ENCODE results near the gene IL26. TPM values are rescaled to one million over a fixed set of nuclear protein-coding genes. Genes with fewer than 3 reads are reported as not detected.

IL26 gene
- total RNA-seq, 4 donors from 2014 or later = not detected

DNA sequence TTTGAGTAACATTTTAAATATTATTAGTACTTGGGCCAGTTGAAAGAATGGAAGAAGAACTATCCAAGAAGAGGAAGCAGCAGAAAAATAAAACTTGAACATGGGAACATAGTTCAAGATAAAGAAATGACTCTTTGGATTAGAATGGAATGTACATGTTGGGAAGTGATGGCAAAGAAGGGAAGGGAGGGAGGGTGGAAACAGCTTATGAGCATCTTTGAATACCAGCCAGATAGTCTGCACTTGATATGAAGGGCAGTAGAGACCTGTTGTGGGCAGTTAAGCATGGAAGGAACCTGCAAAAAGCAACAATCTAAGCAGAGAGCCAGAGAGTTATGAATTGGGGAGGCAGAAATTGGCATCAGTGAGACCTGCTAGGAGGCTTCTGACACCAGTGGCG is 37.8 kb upstream of the IL26 start:
- no peak for TF ChIP-seq EP300 (IDR thresholded peaks at IDR 0.05)
- no peak for TF ChIP-seq POLR2A (IDR thresholded peaks at IDR 0.05; ENCODE audit: low read depth)
- TF ChIP-seq POLR2AphosphoS5 (IDR thresholded peaks at IDR 0.05) = no peak
- H3K27ac ChIP-seq (replicated peaks in 1 of 4) = no peak overlapping the region
- H3K36me3 ChIP-seq = no peaks in the 10 kb centered on the region
- H3K27me3 ChIP-seq = no peaks in the 10 kb centered on the region
- no peaks in the 10 kb centered on the region for H3K9me3 ChIP-seq
- intact Hi-C loops (cut with DNase I) = no loop called here
- 93% methylated on average over 1 of the region's 1 CpG for WGBS
- H3K4me1 ChIP-seq = no peaks in the 10 kb centered on the region
- H3K4me3 ChIP-seq = no peak overlapping the region
- DNase-seq (ENCODE audit: extremely low spot score) = no peak

- no peak for DNase-seq (ENCODE audit: extremely low spot score)
- H3K36me3 ChIP-seq = no peaks in the 10 kb centered on the region
- intact Hi-C loops (cut with DNase I) = no loop called here
- no peaks in the 10 kb centered on the region for H3K27me3 ChIP-seq
- no peak overlapping the region for H3K4me3 ChIP-seq
- TF ChIP-seq POLR2AphosphoS5 (IDR thresholded peaks at IDR 0.05) (no peak), EP300 (IDR thresholded peaks at IDR 0.05) (no peak), POLR2A (IDR thresholded peaks at IDR 0.05; ENCODE audit: low read depth) (no peak), CTCF (IDR thresholded peaks at IDR 0.05) (no peak)
- H3K27ac ChIP-seq (replicated peaks in 1 of 4) = no peak overlapping the region
- no peaks in the 10 kb centered on the region for H3K9me3 ChIP-seq
- no peaks in the 10 kb centered on the region for H3K4me1 ChIP-seq
These were observed 36.3 kb upstream of the IL26 start for GRCh38 chr12:68261896-68262295.

DNA sequence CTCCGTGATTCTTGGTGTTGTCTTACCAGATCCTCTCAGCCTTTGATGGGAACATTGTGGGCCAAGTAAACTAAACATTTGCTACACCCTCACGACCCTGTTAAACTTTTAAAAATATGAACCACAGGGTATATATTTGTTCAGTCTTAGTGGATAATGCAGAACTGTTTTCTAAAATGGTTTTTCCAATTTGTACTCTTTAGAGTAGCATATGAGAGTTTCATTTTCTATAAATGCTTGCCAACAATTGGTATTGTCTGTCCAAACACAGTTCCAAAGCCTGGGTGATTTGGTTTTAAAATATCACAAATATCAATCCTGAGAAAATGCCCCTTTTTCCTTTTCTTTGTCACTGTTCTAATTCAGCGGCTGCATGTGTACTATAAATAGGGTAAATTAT is 34.5 kb upstream of the IL26 start:
- H3K4me1 ChIP-seq = no peaks in the 10 kb centered on the region
- intact Hi-C loops (cut with DNase I) = no loop called here
- H3K9me3 ChIP-seq = no peaks in the 10 kb centered on the region
- TF ChIP-seq POLR2AphosphoS5 (IDR thresholded peaks at IDR 0.05) = no peak
- TF ChIP-seq CTCF (IDR thresholded peaks at IDR 0.05) = no peak
- no peak for TF ChIP-seq POLR2A (IDR thresholded peaks at IDR 0.05; ENCODE audit: low read depth)
- no peak overlapping the region for H3K4me3 ChIP-seq
- no peak for DNase-seq (ENCODE audit: extremely low spot score)
- H3K27ac ChIP-seq (replicated peaks in 1 of 4) = no peak overlapping the region
- WGBS = 82% methylated on average over 3 of the region's 3 CpGs
- no peaks in the 10 kb centered on the region for H3K27me3 ChIP-seq
- no peaks in the 10 kb centered on the region for H3K36me3 ChIP-seq

- 63% methylated on average over 3 of the region's 3 CpGs for WGBS
- Histone ChIP-seq H3K36me3 (no peaks in the 10 kb centered on the region), H3K4me1 (no peaks in the 10 kb centered on the region), H3K4me3 (no peak overlapping the region), H3K27ac (replicated peaks in 1 of 4) (no peak overlapping the region), H3K27me3 (no peaks in the 10 kb centered on the region), H3K9me3 (no peaks in the 10 kb centered on the region)
- DNase-seq (ENCODE audit: extremely low spot score) = no peak
- TF ChIP-seq EP300 (IDR thresholded peaks at IDR 0.05) (no peak), POLR2AphosphoS5 (IDR thresholded peaks at IDR 0.05) (no peak), CTCF (IDR thresholded peaks at IDR 0.05) (no peak), POLR2A (IDR thresholded peaks at IDR 0.05; ENCODE audit: low read depth) (no peak)
- intact Hi-C loops (cut with DNase I) = no loop called here
These were observed 33.8 kb upstream of the IL26 start for GRCh38 chr12:68259318-68259940.

DNA sequence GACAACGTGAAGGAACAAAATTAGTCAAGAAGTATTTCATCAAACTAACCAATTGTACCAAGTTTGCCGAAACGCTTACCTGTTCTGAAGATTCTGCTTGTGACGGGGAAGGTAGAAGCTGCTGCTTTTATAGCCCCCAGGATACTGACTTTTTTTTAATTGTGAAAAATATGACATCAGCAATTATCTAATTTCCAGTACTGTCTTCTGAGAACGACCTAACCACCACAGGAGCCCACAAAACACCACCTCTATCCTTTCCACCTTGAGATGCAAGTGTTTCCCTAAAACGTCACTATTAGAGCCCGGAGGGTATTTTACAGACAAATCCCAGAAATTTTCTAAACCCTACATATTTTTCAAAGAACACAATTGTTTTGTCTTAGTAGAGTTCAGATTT is 27.9 kb upstream of the IL26 start, which contains the start of gene IL22:
TSS of gene IL22 (minus strand) at position 101 of the 400 bp plus-strand sequence. CDS start 156 bp downstream, outside the sequence.
- Histone ChIP-seq H3K4me3 (no peak within 1 kb of the TSS), H3K9me3 (no peaks in the 10 kb centered on the region), H3K4me1 (no peaks in the 10 kb centered on the region), H3K27ac (replicated peaks in 1 of 4) (no peak within 1 kb of the TSS), H3K27me3 (no peaks in the 10 kb centered on the region), H3K36me3 (no peaks in the 10 kb centered on the region)
- no peak for DNase-seq (ENCODE audit: extremely low spot score)
- intact Hi-C loops (cut with DNase I) = no loop called here
- TF ChIP-seq POLR2AphosphoS5 (IDR thresholded peaks at IDR 0.05) (no peak), EP300 (IDR thresholded peaks at IDR 0.05) (no peak), CTCF (IDR thresholded peaks at IDR 0.05) (no peak), POLR2A (IDR thresholded peaks at IDR 0.05; ENCODE audit: low read depth) (no peak)
- 86% methylated on average over 7 of the region's 7 CpGs for WGBS

Measured in esophagus muscularis mucosa (tissue), 4 donors.